Caco-2 (cell line): ENCODE results near the gene LAGE3. TPM values are rescaled to one million over a fixed set of nuclear protein-coding genes. Genes with fewer than 3 reads are reported as not detected.

Source experiments
- BruUV-seq: library from RNA; stranded (reverse); fragments of 400-500 nt; replicated peaks from 2 replicates; lab custom pipeline; 2021; lab: Mats Ljungman, UMichigan
- CTCF ChIA-PET: fragments of 300-600 bp; sonication (Branson Sonifier 250); formaldehyde crosslinking; loops from one replicate; lab custom pipeline; 2022; ENCODE audit warnings: antibody characterized with exemption; lab: Charles Lee
- POLR2A ChIA-PET: fragments of 300-600 bp; sonication (Branson Sonifier 250); formaldehyde crosslinking; loops from one replicate; lab custom pipeline; 2022; ENCODE audit warnings: antibody characterized with exemption; lab: Charles Lee
- DNase-seq, 2 experiments: peaks; one replicate each; pipeline versions ENCODE4 v3.0.0 to v3.0.0-alpha.2; 2020 to 2022
- H3K27me3 ChIP-seq: replicated peaks from 2 replicates; pipeline ENCODE4 v1.6.0; 2011; ENCODE audit warnings: low read length; ENCODE audit not compliant: control insufficient read depth, insufficient read depth
- H3K36me3 ChIP-seq: 2 replicates; pipeline ENCODE4 v1.5.1; 2011; ENCODE audit warnings: low read length; ENCODE audit not compliant: control insufficient read depth, insufficient read depth
- H3K4me1 ChIP-seq: fragments of 250-450 bp; sonication (Bioruptor Pico); 2 replicates; pipeline ENCODE4 v1.5.1; 2020; ENCODE audit warnings: mild to moderate bottlenecking
- H3K4me3 ChIP-seq: 2 replicates; pipeline ENCODE4 v1.5.1; 2011; ENCODE audit warnings: low read depth, mild to moderate bottlenecking, control low read depth, low read length
- H3K9me3 ChIP-seq: fragments of 250-450 bp; sonication (Bioruptor Pico); 2 replicates; pipeline ENCODE4 v1.5.1; 2020; ENCODE audit warnings: mild to moderate bottlenecking, moderate library complexity
- H3K27ac Mint-ChIP-seq: one replicate; pipeline ENCODE4 v1.8.0; 2022; ENCODE audit warnings: mixed read lengths; ENCODE audit not compliant: unreplicated experiment
- H3K27me3 Mint-ChIP-seq: one replicate; pipeline ENCODE4 v1.8.0; 2022; ENCODE audit warnings: mixed read lengths; ENCODE audit not compliant: insufficient read depth, unreplicated experiment
- H3K36me3 Mint-ChIP-seq: one replicate; pipeline ENCODE4 v1.8.0; 2022; ENCODE audit warnings: mild to moderate bottlenecking, mixed read lengths; ENCODE audit not compliant: insufficient read depth, unreplicated experiment
- H3K4me1 Mint-ChIP-seq: one replicate; pipeline ENCODE4 v1.8.0; 2022; ENCODE audit warnings: low read depth, mixed read lengths; ENCODE audit not compliant: unreplicated experiment
- H3K4me3 Mint-ChIP-seq: one replicate; pipeline ENCODE4 v1.8.0; 2022; ENCODE audit warnings: mild to moderate bottlenecking, moderate library complexity, mixed read lengths; ENCODE audit not compliant: unreplicated experiment
- H3K9me3 Mint-ChIP-seq: one replicate; pipeline ENCODE4 v1.8.0; 2022; ENCODE audit warnings: mixed read lengths; ENCODE audit not compliant: unreplicated experiment
- CTCF ChIP-seq, 2 experiments: fragments of 200-600 bp in 1 of 2; IDR thresholded peaks; 1 replicate in 1 of 2; 2 replicates in 1 of 2; pipeline versions ENCODE4 v1.5.1 to v1.8.0; 2011 to 2022; ENCODE audit warnings: antibody characterized with exemption in 1 of 2, control low read depth in 1 of 2, inconsistent platforms in 1 of 2, low read depth in 1 of 2, low read length in 1 of 2, mild to moderate bottlenecking in 1 of 2, moderate library complexity in 1 of 2; ENCODE audit not compliant: insufficient read depth in 1 of 2, severe bottlenecking in 1 of 2, unreplicated experiment in 1 of 2
- intact Hi-C: fragments of 100-400 bp; cut with micrococcal nuclease; formaldehyde crosslinking; loops from one replicate; pipeline ENCODE4 v1.10.0; 2022; ENCODE audit not compliant: unreplicated experiment
- total RNA-seq: library from RNA; stranded (reverse); gene quantifications from 2 replicates; pipeline ENCODE4 v1.2.3, GENCODE V29; 2022

The LAGE3 gene
- total RNA-seq, 1 experiment from 2014 or later = 26.0 TPM

DNA sequence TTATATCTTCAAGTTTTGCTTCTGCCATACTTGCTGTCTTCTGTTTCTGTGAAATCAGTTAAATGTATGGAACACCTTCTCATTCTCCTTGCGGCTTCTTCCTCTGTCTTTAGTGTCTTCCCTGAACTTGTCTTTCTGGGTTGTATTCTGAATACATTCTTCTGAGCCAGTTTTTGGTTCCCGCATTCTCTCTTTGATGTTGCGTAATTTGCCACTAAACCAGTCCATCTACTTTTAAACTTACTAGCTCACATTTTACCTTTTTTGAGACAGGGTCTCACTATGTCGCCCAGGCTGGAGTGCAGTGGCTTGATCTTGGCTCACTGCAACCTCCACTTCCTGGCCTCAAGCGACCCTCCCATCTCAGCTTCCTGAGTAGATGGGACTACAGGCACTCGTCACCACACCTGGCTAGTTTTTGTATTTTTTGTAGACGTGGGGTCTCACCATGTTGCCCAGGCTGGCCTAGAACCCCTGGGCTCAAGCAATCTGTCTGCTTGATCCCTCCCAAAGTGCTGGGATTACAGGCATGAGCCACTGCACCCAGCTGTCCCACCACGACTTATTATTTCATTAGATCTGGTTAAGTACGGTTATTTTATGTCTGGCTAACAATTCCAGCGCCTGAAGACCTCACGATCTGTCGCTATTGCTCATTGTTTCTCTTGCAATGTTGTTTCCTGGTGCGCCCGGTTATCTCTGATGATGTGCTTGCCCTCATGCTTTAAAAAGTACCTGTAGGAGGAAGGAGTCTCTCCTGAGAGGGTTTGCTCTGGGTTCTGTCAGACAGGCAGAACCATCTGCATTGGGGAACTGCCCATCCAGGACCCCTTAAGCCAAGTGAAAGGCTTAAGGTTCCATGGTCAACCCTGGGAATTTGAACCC, 46.8 kb upstream of the LAGE3 start:
- ChIA-PET POLR2A (interaction anchor here (0.6 kb wide), 1 partner anchor 128 kb away, joined by 4 read pairs; no protein-coding TSS in a partner anchor), CTCF (interaction anchor here (0.6 kb wide), 1 partner anchor 97 kb away, joined by 3 read pairs; no protein-coding TSS in a partner anchor)
- H3K4me1 ChIP-seq = peaks cover 14% of the 10 kb centered on the region
- H3K27me3 ChIP-seq = no peaks in the 10 kb centered on the region
- no peaks in the 10 kb centered on the region for H3K9me3 ChIP-seq
- Mint-ChIP-seq H3K27ac (peak overlapping the region; percentile 42), H3K4me3 (peak overlapping the region; percentile 22), H3K9me3 (no peaks in the 10 kb centered on the region), H3K36me3 (peaks cover 18% of the 10 kb centered on the region), H3K27me3 (no peaks in the 10 kb centered on the region), H3K4me1 (peaks cover 7% of the 10 kb centered on the region)
- DNase-seq = no peak
- H3K4me3 ChIP-seq = no peak overlapping the region
- BruUV-seq = no TSS peak
- intact Hi-C loops = no loop called here
- H3K36me3 ChIP-seq = no peaks in the 10 kb centered on the region
- no peak for TF ChIP-seq CTCF (IDR thresholded peaks at IDR 0.05; ENCODE audit: insufficient read depth in 1 of 2, low read depth in 1 of 2, low read length in 1 of 2, severe bottlenecking in 1 of 2, unreplicated experiment in 1 of 2)

- BruUV-seq = no TSS peak
- Mint-ChIP-seq H3K9me3 (no peaks in the 10 kb centered on the region), H3K27me3 (no peaks in the 10 kb centered on the region), H3K36me3 (peaks cover 5% of the 10 kb centered on the region), H3K4me1 (peaks cover 6% of the 10 kb centered on the region), H3K27ac (no peak overlapping the region), H3K4me3 (no peak overlapping the region)
- intact Hi-C loops = loop anchor here (5.0 kb wide), 1 partner anchor 42 kb away; the partner anchor contains the start of gene LAGE3
- no peak for TF ChIP-seq CTCF (IDR thresholded peaks at IDR 0.05; ENCODE audit: insufficient read depth in 1 of 2, low read depth in 1 of 2, low read length in 1 of 2, severe bottlenecking in 1 of 2, unreplicated experiment in 1 of 2)
- no peak overlapping the region for H3K4me3 ChIP-seq
- ChIA-PET CTCF (no interaction called here), POLR2A (no interaction called here)
- DNase-seq = no peak
- H3K9me3 ChIP-seq = no peaks in the 10 kb centered on the region
- peaks cover 10% of the 10 kb centered on the region for H3K4me1 ChIP-seq
- H3K36me3 ChIP-seq = no peaks in the 10 kb centered on the region
- no peaks in the 10 kb centered on the region for H3K27me3 ChIP-seq
Measured at GRCh38 chrX:154519389-154519788, 40.3 kb upstream of the LAGE3 start.

DNA sequence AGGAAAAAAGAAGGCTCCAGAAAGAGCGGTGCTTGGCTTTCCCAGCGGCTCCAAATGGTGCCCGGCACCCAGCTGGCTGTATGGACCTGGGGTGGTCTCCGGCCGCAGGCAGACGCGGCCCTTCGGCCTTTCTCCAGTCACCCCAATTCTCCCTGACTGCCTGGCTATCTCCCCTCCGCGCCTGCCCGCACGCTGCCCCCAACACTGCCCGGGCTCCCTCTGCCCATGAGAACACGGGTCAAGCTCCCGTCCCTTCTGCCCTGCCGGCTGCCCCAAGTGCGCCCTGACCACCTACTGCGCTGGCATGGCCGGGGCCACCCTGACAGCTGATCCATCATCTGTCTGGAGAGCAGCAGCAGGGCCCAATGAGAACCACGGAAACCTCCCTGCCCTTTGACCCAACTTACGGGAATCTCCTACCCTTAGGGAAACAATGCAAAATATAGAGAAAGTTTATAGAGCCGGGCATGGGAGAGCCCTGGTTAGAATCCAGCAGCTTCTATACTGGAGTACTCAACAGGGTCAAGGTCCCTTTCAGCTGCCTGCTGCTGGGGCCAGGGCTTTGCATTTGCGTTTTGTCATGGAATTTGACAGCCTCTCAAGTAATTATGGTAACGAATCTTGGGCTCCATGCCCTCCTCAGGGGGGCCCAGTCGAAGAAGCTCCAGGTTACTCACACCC, 38.2 kb upstream of the LAGE3 start:
- DNase-seq = no peak
- Mint-ChIP-seq H3K36me3 (peaks cover 10% of the 10 kb centered on the region), H3K4me3 (peak overlapping the region; percentile 88), H3K27me3 (no peaks in the 10 kb centered on the region), H3K27ac (peak overlapping the region; percentile 89), H3K9me3 (no peaks in the 10 kb centered on the region), H3K4me1 (peaks cover 6% of the 10 kb centered on the region)
- no TSS peak for BruUV-seq
- Histone ChIP-seq H3K36me3 (no peaks in the 10 kb centered on the region), H3K9me3 (no peaks in the 10 kb centered on the region), H3K27me3 (no peaks in the 10 kb centered on the region), H3K4me1 (peaks cover 10% of the 10 kb centered on the region), H3K4me3 (peak overlapping the region; percentile 35)
- intact Hi-C loops = loop anchor here (5.0 kb wide), 1 partner anchor 40 kb away; the partner anchor contains the start of gene LAGE3
- TF ChIP-seq CTCF (IDR thresholded peaks at IDR 0.05; ENCODE audit: insufficient read depth in 1 of 2, low read depth in 1 of 2, low read length in 1 of 2, severe bottlenecking in 1 of 2, unreplicated experiment in 1 of 2) = no peak
- POLR2A ChIA-PET = interaction anchor here (1.3 kb wide), 1 partner anchor 10 kb away, joined by 4 read pairs; no protein-coding TSS in a partner anchor
- CTCF ChIA-PET = interaction anchor here (1.0 to 1.7 kb wide), 3 partner anchors 15 to 144 kb away, joined by 3 to 5 read pairs (median 3); partner anchors contain the start of gene SLC10A3
